MM.1S (cell line): ENCODE results near the gene SNX25.

Source experiments
- DNase-seq: peaks from one replicate; pipeline ENCODE4 v3.0.0-alpha.2; 2015
- H2AFZ ChIP-seq: fragments of 300-600 bp; sonication (generic); 2 replicates; pipeline ENCODE4 v1.6.0; 2016; ENCODE audit warnings: antibody characterized with exemption, low read length
- H3F3A ChIP-seq: fragments of 300-600 bp; sonication (generic); 2 replicates; pipeline ENCODE4 v1.6.1; 2016; ENCODE audit warnings: mild to moderate bottlenecking, antibody characterized with exemption, low read length, moderate library complexity, mixed read lengths; ENCODE audit not compliant: insufficient read depth
- H3K27ac ChIP-seq: fragments of 300-600 bp; sonication (generic); 2 replicates; pipeline ENCODE4 v1.5.1; 2016; ENCODE audit warnings: mild to moderate bottlenecking, low read length
- H3K27me3 ChIP-seq: fragments of 300-600 bp; sonication (generic); replicated peaks from 2 replicates; pipeline ENCODE4 v1.6.0; 2016; ENCODE audit warnings: low read length; ENCODE audit not compliant: insufficient read depth
- H3K36me3 ChIP-seq: fragments of 300-600 bp; sonication (generic); replicated peaks from 2 replicates; pipeline ENCODE4 v1.6.1; 2016; ENCODE audit warnings: mild to moderate bottlenecking, low read length, mixed read lengths; ENCODE audit not compliant: insufficient read depth
- H3K4me1 ChIP-seq: fragments of 300-600 bp; sonication (generic); 2 replicates; pipeline ENCODE4 v1.6.1; 2016; ENCODE audit warnings: low read length, mixed read lengths
- H3K4me2 ChIP-seq: fragments of 300-600 bp; sonication (generic); 2 replicates; pipeline ENCODE4 v1.6.0; 2016; ENCODE audit warnings: low read depth, low read length
- H3K4me3 ChIP-seq: fragments of 300-600 bp; sonication (generic); 2 replicates; pipeline ENCODE4 v1.5.1; 2016; ENCODE audit warnings: low read length, mixed read lengths
- H3K79me2 ChIP-seq: fragments of 300-600 bp; sonication (generic); 2 replicates; pipeline ENCODE4 v1.6.1; 2016; ENCODE audit warnings: mixed run types, low read length, mixed read lengths
- H3K9ac ChIP-seq: fragments of 300-600 bp; sonication (generic); 2 replicates; pipeline ENCODE4 v1.6.1; 2016; ENCODE audit warnings: low read length, mixed read lengths
- H3K9me2 ChIP-seq: fragments of 300-600 bp; sonication (generic); replicated peaks from 2 replicates; pipeline ENCODE4 v1.6.1; 2016; ENCODE audit warnings: mild to moderate bottlenecking, low read length, mixed read lengths; ENCODE audit not compliant: insufficient read depth
- H3K9me3 ChIP-seq: fragments of 300-600 bp; sonication (generic); replicated peaks from 2 replicates; pipeline ENCODE4 v1.6.1; 2016; ENCODE audit warnings: mild to moderate bottlenecking, low read length, mixed read lengths; ENCODE audit not compliant: insufficient read depth
- H4K20me1 ChIP-seq: fragments of 300-600 bp; sonication (generic); 2 replicates; pipeline ENCODE4 v1.6.1; 2016; ENCODE audit warnings: mild to moderate bottlenecking, low read length, moderate library complexity, mixed read lengths; ENCODE audit not compliant: insufficient read depth
- CTCF ChIP-seq: fragments of 300-600 bp; sonication (generic); IDR thresholded peaks from 2 replicates; pipeline ENCODE4 v1.5.1; 2016; ENCODE audit warnings: antibody characterized with exemption, low read length, mixed read lengths
- EZH2 ChIP-seq: fragments of 300-600 bp; sonication (generic); optimal IDR thresholded peaks from 2 replicates; pipeline ENCODE3; 2017; ENCODE audit warnings: low read depth, mild to moderate bottlenecking, antibody characterized with exemption, low read length, mixed read lengths
- EZH2phosphoT487 ChIP-seq: fragments of 300-600 bp; sonication (generic); IDR thresholded peaks from 2 replicates; pipeline ENCODE4 v1.6.1; 2018; ENCODE audit warnings: antibody characterized with exemption, low read length

SNX25 gene

GRCh38 chr4:185298728-185299430 lies 89.5 kb downstream of the SNX25 start:
- Histone ChIP-seq H3K4me3 (no peak overlapping the region), H3K9ac (no peak overlapping the region), H3K9me3 (no peaks in the 10 kb centered on the region), H3K9me2 (no peaks in the 10 kb centered on the region), H3K27me3 (no peaks in the 10 kb centered on the region), H3K36me3 (no peaks in the 10 kb centered on the region), H2AFZ (no peak overlapping the region), H3K79me2 (peaks cover 26% of the 10 kb centered on the region), H3K27ac (no peak overlapping the region), H3F3A (no peaks in the 10 kb centered on the region), H4K20me1 (no peaks in the 10 kb centered on the region), H3K4me1 (0 out of 2 replicates have a peak, but pooled peaks cover 3% of the 10 kb centered on the region), H3K4me2 (no peak overlapping the region)
- DNase-seq: no peak
- no peak for TF ChIP-seq CTCF
- TF ChIP-seq EZH2: no peak
- TF ChIP-seq EZH2phosphoT487: no peak

- Histone ChIP-seq H3K79me2 (peaks cover 54% of the 10 kb centered on the region), H2AFZ (peak overlapping the region; percentile 56; the same call in 1 of the 2 replicates), H3K27ac (peak overlapping the region; percentile 98; the same call in 1 of the 2 replicates), H3K27me3 (no peaks in the 10 kb centered on the region), H3K9me3 (no peaks in the 10 kb centered on the region), H3K4me2 (peak overlapping the region; percentile 46), H4K20me1 (no peaks in the 10 kb centered on the region), H3K9me2 (no peaks in the 10 kb centered on the region), H3K4me3 (no peak overlapping the region), H3F3A (peaks cover 38% of the 10 kb centered on the region), H3K36me3 (no peaks in the 10 kb centered on the region), H3K9ac (peak overlapping the region; percentile 17; the same call in 1 of the 2 replicates), H3K4me1 (peaks cover 59% of the 10 kb centered on the region)
- no peak for DNase-seq
- no peak for TF ChIP-seq EZH2
- TF ChIP-seq CTCF: no peak
- TF ChIP-seq EZH2phosphoT487: no peak
Measured at GRCh38 chr4:185304541-185304940, 95.1 kb downstream of the SNX25 start.

- H3K79me2 ChIP-seq: peaks cover 51% of the 10 kb centered on the region
- no peaks in the 10 kb centered on the region for H3K9me2 ChIP-seq
- H3K4me3 ChIP-seq: no peak overlapping the region
- peak overlapping the region; percentile 46 for H3K4me2 ChIP-seq
- DNase-seq: peak; percentile 91
- H3K9ac ChIP-seq: peak overlapping the region; percentile 17; the same call in 1 of the 2 replicates
- H3K4me1 ChIP-seq: peaks cover 65% of the 10 kb centered on the region
- H3K36me3 ChIP-seq: no peaks in the 10 kb centered on the region
- H3K27ac ChIP-seq: peak overlapping the region; percentile 98; the same call in 1 of the 2 replicates
- H3K9me3 ChIP-seq: no peaks in the 10 kb centered on the region
- H3F3A ChIP-seq: peaks cover 44% of the 10 kb centered on the region
- TF ChIP-seq EZH2phosphoT487 (no peak), CTCF (peak; percentile 84), EZH2 (no peak)
- H4K20me1 ChIP-seq: no peaks in the 10 kb centered on the region
- H3K27me3 ChIP-seq: no peaks in the 10 kb centered on the region
- H2AFZ ChIP-seq: peak overlapping the region; percentile 56; the same call in 1 of the 2 replicates
Measured at GRCh38 chr4:185304944-185305690, 95.7 kb downstream of the SNX25 start.
